GM20431 (cell line): ENCODE results near the gene EFHC2.
"Not testable (repeated sequence)": the region's sequence is repeated elsewhere in the genome, so short reads cannot be mapped to it uniquely, and the experiment has no call there.

ENCODE experiments used
- in situ Hi-C: fragments of 300-500 bp; cut with MseI, MboI; formaldehyde crosslinking; loops from one replicate; pipeline ENCODE4 v1.15.0; 2020; ENCODE audit warnings: low sequenced_read_pairs; ENCODE audit not compliant: unreplicated experiment

Gene EFHC2

GRCh38 chrX:44305921-44306320 lies 37.6 kb downstream of the EFHC2 start:
- in situ Hi-C loops, result no loop called here

GRCh38 chrX:44303119-44303518 lies 40.4 kb downstream of the EFHC2 start:
- in situ Hi-C loops, result no loop called here

- in situ Hi-C loops, result no loop called here
Measured at GRCh38 chrX:44299177-44299576, 44.3 kb downstream of the EFHC2 start.

- in situ Hi-C loops, result no loop called here
Measured at GRCh38 chrX:44291468-44292092, 51.9 kb downstream of the EFHC2 start.

GRCh38 chrX:44290718-44291117 lies 52.8 kb downstream of the EFHC2 start:
- in situ Hi-C loops, result no loop called here

- in situ Hi-C loops, result no loop called here
Measured at GRCh38 chrX:44282753-44283152, 60.7 kb downstream of the EFHC2 start.

GRCh38 chrX:44280116-44280515 lies 63.4 kb downstream of the EFHC2 start:
- in situ Hi-C loops, result no loop called here

GRCh38 chrX:44274096-44274495 lies 69.4 kb downstream of the EFHC2 start:
- in situ Hi-C loops, result no loop called here

GRCh38 chrX:44267861-44268260 lies 75.6 kb downstream of the EFHC2 start:
- in situ Hi-C loops, result no loop called here

GRCh38 chrX:44267116-44267515 lies 76.4 kb downstream of the EFHC2 start:
- in situ Hi-C loops, result no loop called here

- in situ Hi-C loops, result no loop called here
Measured at GRCh38 chrX:44265559-44265958, 77.9 kb downstream of the EFHC2 start.

GRCh38 chrX:44264936-44265335 lies 78.5 kb downstream of the EFHC2 start:
- in situ Hi-C loops, result no loop called here

- in situ Hi-C loops, result no loop called here
Measured at GRCh38 chrX:44261286-44261685, 82.2 kb downstream of the EFHC2 start.

- in situ Hi-C loops, result no loop called here
Measured at GRCh38 chrX:44260609-44261008, 82.9 kb downstream of the EFHC2 start.

- in situ Hi-C loops, result not testable (repeated sequence)
Measured at GRCh38 chrX:44255742-44256141, 87.7 kb downstream of the EFHC2 start.

GRCh38 chrX:44253575-44253942 lies 89.9 kb downstream of the EFHC2 start:
- in situ Hi-C loops, result no loop called here

- in situ Hi-C loops, result not testable (repeated sequence)
Measured at GRCh38 chrX:44252688-44253574, 90.5 kb downstream of the EFHC2 start.

- in situ Hi-C loops, result no loop called here
Measured at GRCh38 chrX:44247468-44247867, 96.0 kb downstream of the EFHC2 start.

GRCh38 chrX:44246826-44247225 lies 96.6 kb downstream of the EFHC2 start:
- in situ Hi-C loops, result no loop called here

GRCh38 chrX:44245733-44246132 lies 97.7 kb downstream of the EFHC2 start:
- in situ Hi-C loops, result no loop called here

- in situ Hi-C loops, result no loop called here
Measured at GRCh38 chrX:44244008-44244407, 99.5 kb downstream of the EFHC2 start.

GRCh38 chrX:44241546-44241945 lies 101.9 kb downstream of the EFHC2 start:
- in situ Hi-C loops, result no loop called here
